Left lung (tissue), 10 donors: Measurements from ENCODE around the gene PJVK. TPM values are rescaled to one million over a fixed set of nuclear protein-coding genes. Genes with fewer than 3 reads are reported as not detected.

Experiments
- ATAC-seq: fragments of 200-7000 bp; cut with Tn5 transposase; one replicate; pipeline ENCODE4 v1.9.1; 2020; ENCODE audit warnings: moderate library complexity
- DNase-seq, 4 donors: peaks; one replicate each; pipeline ENCODE4 v3.0.0-alpha.2; 2013 to 2020
- H3K27ac ChIP-seq, 2 donors: fragments of 200-600 bp; sonication (generic) in 1 of 2; one replicate each; pipeline versions ENCODE4 v1.5.0 to v1.8.0; 2020 to 2021
- H3K27me3 ChIP-seq, 2 donors: fragments of 200-600 bp; sonication (generic) in 1 of 2; one replicate each; pipeline versions ENCODE4 v1.5.0 to v1.8.0; 2020 to 2021
- H3K36me3 ChIP-seq, 2 donors: fragments of 200-600 bp; sonication (generic) in 1 of 2; one replicate each; pipeline versions ENCODE4 v1.5.0 to v1.8.0; 2020 to 2021
- H3K4me1 ChIP-seq, 2 donors: fragments of 200-600 bp; one replicate each; pipeline ENCODE4 v1.8.0; 2021
- H3K4me3 ChIP-seq, 2 donors: fragments of 200-600 bp; sonication (generic) in 1 of 2; one replicate each; pipeline versions ENCODE4 v1.5.0 to v1.8.0; 2020 to 2021; ENCODE audit warnings: mild to moderate bottlenecking in 1 of 2
- H3K9me3 ChIP-seq, 2 donors: fragments of 200-600 bp; sonication (generic) in 1 of 2; one replicate each; pipeline versions ENCODE4 v1.5.0 to v1.8.0; 2020 to 2021
- CTCF ChIP-seq, 2 donors: fragments of 200-600 bp; sonication (generic) in 1 of 2; IDR thresholded peaks; one replicate each; pipeline versions ENCODE4 v1.5.0 to v1.8.0; 2021; ENCODE audit warnings: antibody characterized with exemption in 2 of 2
- intact Hi-C, 2 donors: fragments of 100-400 bp; cut with DNase I; formaldehyde crosslinking; loops; one replicate each; pipeline versions ENCODE4 v1.11.2 to v1.14.2; 2022
- polyA plus RNA-seq, 6 donors: library from polyadenylated mRNA; unstranded; fragments of 120-200 nt; gene quantifications; one replicate each; pipeline ENCODE4 v1.2.1, GENCODE V29; 2013; ENCODE audit not compliant: insufficient read length in 6 of 6
- total RNA-seq, 2 donors: library from RNA; stranded (reverse); fragmentation: NEBNext Ultra II Directional; extraction: Animal tissue kit (Norgen Biotek cat#: 25700); gene quantifications; one replicate each; pipeline ENCODE4 v1.2.1, GENCODE V29; 2021
- donor health status: DM: no; HTN: yes; CAD: no.
- donor health status: DM: no; HTN: no; CAD: no.

PJVK gene
- total and polyA plus RNA-seq, 8 donors, result 2.0 to 13.7 (median 11.3) TPM

GRCh38 chr2:178480227-178481181 lies 29.3 kb downstream of the PJVK start, which contains the start of gene PLEKHA3:
PLEKHA3 (plus strand) TSS chr2:178480457; CDS start chr2:178480870, 413 bp downstream.
- H3K9me3 ChIP-seq, result no peaks in the 10 kb centered on the region
- H3K27me3 ChIP-seq, result no peaks in the 10 kb centered on the region
- no peaks in the 10 kb centered on the region for H3K36me3 ChIP-seq
- H3K27ac ChIP-seq, result peak within 1 kb of the TSS; percentile 97 to 99
- peak within 1 kb of the TSS; percentile 70 to 88 for H3K4me3 ChIP-seq
- H3K4me1 ChIP-seq, result peaks cover 12 to 59% of the 10 kb centered on the region in 2 donors
- peak; percentile 95 to 99 (median 97) for DNase-seq
- intact Hi-C loops, result no loop called here
- peak; percentile 91 for ATAC-seq
- no peak for TF ChIP-seq CTCF (IDR thresholded peaks at IDR 0.05)

GRCh38 chr2:178482437-178482836 lies 31.3 kb downstream of the PJVK start:
- no peak for TF ChIP-seq CTCF (IDR thresholded peaks at IDR 0.05)
- peaks cover 0 to 10% of the 10 kb centered on the region in 2 donors for H3K36me3 ChIP-seq
- H3K4me1 ChIP-seq, result peaks cover 12 to 59% of the 10 kb centered on the region in 2 donors
- no peak for DNase-seq
- no peak overlapping the region for H3K4me3 ChIP-seq
- ATAC-seq, result no peak
- H3K9me3 ChIP-seq, result no peaks in the 10 kb centered on the region
- no peak overlapping the region for H3K27ac ChIP-seq
- intact Hi-C loops, result no loop called here
- no peaks in the 10 kb centered on the region for H3K27me3 ChIP-seq

DNA sequence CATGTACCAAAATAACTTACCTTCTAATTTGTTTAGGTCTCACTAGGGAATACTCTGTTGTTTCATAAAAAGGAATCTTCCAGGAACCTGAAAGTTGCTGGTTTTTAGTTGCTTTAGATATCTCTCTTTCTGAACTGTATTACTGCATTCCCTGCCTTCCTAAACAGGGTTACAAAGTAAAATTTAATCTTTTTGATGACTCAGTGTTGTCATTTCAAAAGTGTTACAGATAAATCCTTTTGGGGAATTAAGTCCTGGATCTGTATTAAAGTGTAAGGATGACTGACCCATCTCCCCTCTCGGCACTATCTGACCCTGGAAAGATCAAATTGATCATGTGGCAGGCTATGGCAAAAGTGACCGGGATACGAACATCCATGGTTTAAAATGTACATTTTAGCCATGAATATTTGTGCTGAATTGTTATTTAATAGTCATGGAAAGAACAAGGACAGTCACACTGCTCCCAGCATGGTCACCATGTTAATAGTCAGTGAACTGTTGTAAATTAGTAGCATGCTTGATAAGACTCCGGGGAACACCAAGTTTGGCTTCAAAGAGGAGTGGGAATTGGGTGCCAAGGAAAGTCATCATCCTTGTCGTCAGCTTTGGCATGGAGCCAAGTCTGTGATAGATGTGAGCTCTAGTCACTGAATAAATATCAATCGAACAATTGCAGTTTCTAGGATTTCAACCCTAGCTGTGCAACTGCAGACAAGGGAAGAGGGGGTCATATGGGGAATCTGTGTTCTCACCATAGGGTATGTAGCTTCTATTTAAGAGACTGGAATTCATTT lies 33.3 kb downstream of the PJVK start:
- Histone ChIP-seq H3K36me3 (peaks cover 0 to 14% of the 10 kb centered on the region in 2 donors), H3K27me3 (no peaks in the 10 kb centered on the region), H3K9me3 (no peaks in the 10 kb centered on the region), H3K4me1 (peaks cover 12 to 47% of the 10 kb centered on the region in 2 donors), H3K4me3 (no peak overlapping the region), H3K27ac (no peak overlapping the region)
- ATAC-seq (no peak), DNase-seq (peak in 1 of 4 donors; percentile 11)
- no peak for TF ChIP-seq CTCF (IDR thresholded peaks at IDR 0.05)
- intact Hi-C loops, result no loop called here

GRCh38 chr2:178485356-178485755 lies 34.2 kb downstream of the PJVK start:
- Histone ChIP-seq H3K4me3 (no peak overlapping the region), H3K27me3 (no peaks in the 10 kb centered on the region), H3K9me3 (no peaks in the 10 kb centered on the region), H3K27ac (no peak overlapping the region), H3K4me1 (peaks cover 7 to 41% of the 10 kb centered on the region in 2 donors), H3K36me3 (peaks cover 0 to 21% of the 10 kb centered on the region in 2 donors)
- no peak for ATAC-seq
- intact Hi-C loops, result no loop called here
- no peak for DNase-seq
- no peak for TF ChIP-seq CTCF (IDR thresholded peaks at IDR 0.05)

GRCh38 chr2:178491612-178492011 lies 40.4 kb downstream of the PJVK start:
- H3K4me1 ChIP-seq, result no peaks in the 10 kb centered on the region
- no peaks in the 10 kb centered on the region for H3K9me3 ChIP-seq
- no peaks in the 10 kb centered on the region for H3K27me3 ChIP-seq
- H3K27ac ChIP-seq, result no peak overlapping the region
- ATAC-seq (no peak), DNase-seq (no peak)
- TF ChIP-seq CTCF (IDR thresholded peaks at IDR 0.05), result no peak
- peaks cover 0 to 63% of the 10 kb centered on the region in 2 donors for H3K36me3 ChIP-seq
- intact Hi-C loops, result no loop called here
- H3K4me3 ChIP-seq, result no peak overlapping the region
